ENCODE results near the gene CFAP46.
"Not testable (repeated sequence)": the region's sequence is repeated elsewhere in the genome, so short reads cannot be mapped to it uniquely, and the experiment has no call there.

Gene CFAP46

DNA sequence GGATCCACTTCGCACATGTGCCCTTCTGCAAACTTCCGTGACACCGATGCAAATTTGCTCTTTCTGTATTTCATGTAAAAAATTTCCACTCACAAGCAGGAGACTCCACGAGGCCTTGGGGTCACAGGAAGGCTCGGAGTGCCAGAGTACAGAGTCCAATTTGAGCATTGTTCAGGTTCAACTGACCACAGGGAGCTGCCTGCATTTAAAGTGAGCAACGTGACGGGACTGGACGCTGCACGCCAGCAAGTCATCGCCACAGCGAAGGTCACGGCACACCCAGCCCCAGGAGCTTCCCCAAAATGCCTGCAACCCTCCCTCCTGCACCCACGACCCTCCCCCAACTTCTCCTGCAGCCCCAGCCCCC is 115.0 kb downstream of the CFAP46 start:
- Histone ChIP-seq H3K27me3 (ENCODE audit: control insufficient read depth in 1 of 2, insufficient read depth in 1 of 2, low read length in 2 of 2) (peaks cover 14 to 39% of the 10 kb centered on the region in 2 experiments), H3K79me1 (replicated peaks; ENCODE audit: low read length, poor library complexity, severe bottlenecking) (no peaks in the 10 kb centered on the region), H3K18ac (ENCODE audit: low read depth in 1 of 2, low read length in 2 of 2) (no peak overlapping the region), H3K23ac (ENCODE audit: low read length in 2 of 2) (no peak overlapping the region), H3K9me3 (ENCODE audit: control insufficient read depth, low read length) (no peaks in the 10 kb centered on the region), H4K8ac (ENCODE audit: low read length) (no peak overlapping the region), H3K4me1 (ENCODE audit: control insufficient read depth, insufficient read depth, low read depth, low read length) (peaks cover 4% of the 10 kb centered on the region), H3K27ac (ENCODE audit: low read length, poor library complexity, severe bottlenecking) (no peak overlapping the region), H4K91ac (ENCODE audit: low read length) (no peak overlapping the region), H2BK5ac (ENCODE audit: low read depth, low read length, poor library complexity, severe bottlenecking) (no peak overlapping the region), H3K4me2 (ENCODE audit: low read length, poor library complexity, severe bottlenecking) (no peak overlapping the region), H3K14ac (ENCODE audit: low read length in 2 of 2) (no peak overlapping the region), H2BK120ac (ENCODE audit: low read depth, low read length) (no peak overlapping the region), H3K36me3 (ENCODE audit: control insufficient read depth in 1 of 2, insufficient read depth in 2 of 2, low read depth in 1 of 2, low read length in 2 of 2) (no peaks in the 10 kb centered on the region), H2BK12ac (ENCODE audit: low read length in 2 of 2) (no peak overlapping the region), H3K4ac (ENCODE audit: low read depth in 1 of 2, low read length in 2 of 2) (no peak overlapping the region), H2AK5ac (ENCODE audit: low read length, severe bottlenecking) (no peak overlapping the region), H3K4me3 (ENCODE audit: insufficient read depth in 1 of 2, low read depth in 1 of 2, low read length in 2 of 2) (no peak overlapping the region), H2AFZ (ENCODE audit: low read depth, low read length) (no peak overlapping the region), H2BK15ac (ENCODE audit: low read depth, poor library complexity, severe bottlenecking) (no peak overlapping the region), H3K9ac (ENCODE audit: low read length) (no peak overlapping the region)
- DNase-seq: no peak
- WGBS: 83% methylated on average over 13 of the region's 13 CpGs

GRCh38 chr10:132826524-132827422 is 115.6 kb downstream of the CFAP46 start:
- H3K4me3 ChIP-seq (ENCODE audit: insufficient read depth in 1 of 2, low read depth in 1 of 2, low read length in 2 of 2): peak overlapping the region in 1 of 2 experiments; percentile 37
- H2AK5ac ChIP-seq (ENCODE audit: low read length, severe bottlenecking): no peak overlapping the region
- H2AFZ ChIP-seq (ENCODE audit: low read depth, low read length): no peak overlapping the region
- no peak overlapping the region for H3K18ac ChIP-seq (ENCODE audit: low read depth in 1 of 2, low read length in 2 of 2)
- peaks cover 4% of the 10 kb centered on the region for H3K4me1 ChIP-seq (ENCODE audit: control insufficient read depth, insufficient read depth, low read depth, low read length)
- no peak overlapping the region for H3K9ac ChIP-seq (ENCODE audit: low read length)
- H2BK120ac ChIP-seq (ENCODE audit: low read depth, low read length): no peak overlapping the region
- H4K8ac ChIP-seq (ENCODE audit: low read length): no peak overlapping the region
- DNase-seq: no peak
- H3K27me3 ChIP-seq (ENCODE audit: control insufficient read depth in 1 of 2, insufficient read depth in 1 of 2, low read length in 2 of 2): peaks cover 11 to 32% of the 10 kb centered on the region in 2 experiments
- no peak overlapping the region for H2BK15ac ChIP-seq (ENCODE audit: low read depth, poor library complexity, severe bottlenecking)
- H3K14ac ChIP-seq (ENCODE audit: low read length in 2 of 2): no peak overlapping the region
- no peaks in the 10 kb centered on the region for H3K36me3 ChIP-seq (ENCODE audit: control insufficient read depth in 1 of 2, insufficient read depth in 2 of 2, low read depth in 1 of 2, low read length in 2 of 2)
- H3K4me2 ChIP-seq (ENCODE audit: low read length, poor library complexity, severe bottlenecking): no peak overlapping the region
- no peaks in the 10 kb centered on the region for H3K79me1 ChIP-seq (replicated peaks; ENCODE audit: low read length, poor library complexity, severe bottlenecking)
- no peak overlapping the region for H2BK5ac ChIP-seq (ENCODE audit: low read depth, low read length, poor library complexity, severe bottlenecking)
- no peak overlapping the region for H3K23ac ChIP-seq (ENCODE audit: low read length in 2 of 2)
- no peak overlapping the region for H3K27ac ChIP-seq (ENCODE audit: low read length, poor library complexity, severe bottlenecking)
- WGBS: 92% methylated on average over 34 of the region's 36 CpGs
- H2BK12ac ChIP-seq (ENCODE audit: low read length in 2 of 2): no peak overlapping the region
- H3K4ac ChIP-seq (ENCODE audit: low read depth in 1 of 2, low read length in 2 of 2): no peak overlapping the region
- no peaks in the 10 kb centered on the region for H3K9me3 ChIP-seq (ENCODE audit: control insufficient read depth, low read length)
- H4K91ac ChIP-seq (ENCODE audit: low read length): no peak overlapping the region

DNA sequence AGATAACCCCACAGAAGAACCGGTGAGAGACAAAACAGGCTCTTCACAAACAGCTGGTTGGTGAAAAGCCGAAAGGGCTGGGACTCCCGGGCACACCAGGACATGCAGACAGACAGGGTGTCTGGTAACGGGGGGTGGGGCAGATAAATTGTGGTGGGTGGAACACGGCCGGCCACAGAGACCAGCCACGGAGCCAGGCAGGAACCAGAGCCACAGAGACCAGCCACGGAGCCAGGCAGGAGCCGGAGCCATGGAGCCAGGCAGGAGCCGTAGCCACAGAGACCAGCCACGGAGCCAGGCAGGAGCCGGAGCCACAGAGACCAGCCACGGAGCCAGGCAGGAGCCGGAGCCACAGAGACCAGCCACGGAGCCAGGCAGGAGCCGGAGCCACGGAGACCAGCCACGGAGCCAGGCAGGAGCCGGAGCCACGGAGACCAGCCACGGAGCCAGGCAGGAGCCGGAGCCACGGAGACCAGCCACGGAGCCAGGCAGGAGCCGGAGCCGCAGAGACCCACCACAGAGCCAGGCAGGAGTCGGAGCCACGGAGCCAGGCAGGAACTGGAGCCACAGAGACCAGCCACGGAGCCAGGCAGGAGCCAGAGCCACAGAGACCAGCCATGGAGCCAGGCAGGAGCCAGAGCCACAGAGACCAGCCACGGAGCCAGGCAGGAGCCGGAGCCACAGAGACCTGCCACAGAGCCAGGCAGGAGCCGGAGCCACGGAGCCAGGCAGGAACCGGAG is 116.4 kb downstream of the CFAP46 start:
- H2AK5ac ChIP-seq (ENCODE audit: low read length, severe bottlenecking); H3K4me1 ChIP-seq (ENCODE audit: control insufficient read depth, insufficient read depth, low read depth, low read length); H3K23ac ChIP-seq (ENCODE audit: low read length in 2 of 2); H3K14ac ChIP-seq (ENCODE audit: low read length in 2 of 2); H2BK15ac ChIP-seq (ENCODE audit: low read depth, poor library complexity, severe bottlenecking); H2BK120ac ChIP-seq (ENCODE audit: low read depth, low read length); H2BK5ac ChIP-seq (ENCODE audit: low read depth, low read length, poor library complexity, severe bottlenecking); H2BK12ac ChIP-seq (ENCODE audit: low read length in 2 of 2); H3K4me2 ChIP-seq (ENCODE audit: low read length, poor library complexity, severe bottlenecking); H3K9me3 ChIP-seq (ENCODE audit: control insufficient read depth, low read length); H3K9ac ChIP-seq (ENCODE audit: low read length); DNase-seq; H3K36me3 ChIP-seq (ENCODE audit: control insufficient read depth in 1 of 2, insufficient read depth in 2 of 2, low read depth in 1 of 2, low read length in 2 of 2); H2AFZ ChIP-seq (ENCODE audit: low read depth, low read length); H3K27ac ChIP-seq (ENCODE audit: low read length, poor library complexity, severe bottlenecking); H3K79me1 ChIP-seq (replicated peaks; ENCODE audit: low read length, poor library complexity, severe bottlenecking); H4K8ac ChIP-seq (ENCODE audit: low read length); H3K18ac ChIP-seq (ENCODE audit: low read depth in 1 of 2, low read length in 2 of 2); H4K91ac ChIP-seq (ENCODE audit: low read length); H3K4me3 ChIP-seq (ENCODE audit: insufficient read depth in 1 of 2, low read depth in 1 of 2, low read length in 2 of 2); H3K4ac ChIP-seq (ENCODE audit: low read depth in 1 of 2, low read length in 2 of 2): not testable (repeated sequence)
- H3K27me3 ChIP-seq (ENCODE audit: control insufficient read depth in 1 of 2, insufficient read depth in 1 of 2, low read length in 2 of 2): peaks cover 6 to 24% of the 10 kb centered on the region in 2 experiments
- WGBS: 83% methylated on average over 32 of the region's 34 CpGs

GRCh38 chr10:132820056-132820455 is 122.3 kb downstream of the CFAP46 start:
- WGBS: 91% methylated on average over 13 of the region's 13 CpGs
- DNase-seq: no peak
- no peak overlapping the region for H3K4ac ChIP-seq (ENCODE audit: low read depth in 1 of 2, low read length in 2 of 2)
- H2AFZ ChIP-seq (ENCODE audit: low read depth, low read length): no peak overlapping the region
- no peak overlapping the region for H3K18ac ChIP-seq (ENCODE audit: low read depth in 1 of 2, low read length in 2 of 2)
- peaks cover 4% of the 10 kb centered on the region for H3K4me1 ChIP-seq (ENCODE audit: control insufficient read depth, insufficient read depth, low read depth, low read length)
- H3K27me3 ChIP-seq (ENCODE audit: control insufficient read depth in 1 of 2, insufficient read depth in 1 of 2, low read length in 2 of 2): peaks cover 4 to 39% of the 10 kb centered on the region in 2 experiments
- no peak overlapping the region for H3K27ac ChIP-seq (ENCODE audit: low read length, poor library complexity, severe bottlenecking)
- H2BK15ac ChIP-seq (ENCODE audit: low read depth, poor library complexity, severe bottlenecking): no peak overlapping the region
- no peaks in the 10 kb centered on the region for H3K36me3 ChIP-seq (ENCODE audit: control insufficient read depth in 1 of 2, insufficient read depth in 2 of 2, low read depth in 1 of 2, low read length in 2 of 2)
- H3K4me2 ChIP-seq (ENCODE audit: low read length, poor library complexity, severe bottlenecking): no peak overlapping the region
- H3K9me3 ChIP-seq (ENCODE audit: control insufficient read depth, low read length): peaks cover 13% of the 10 kb centered on the region
- H2BK12ac ChIP-seq (ENCODE audit: low read length in 2 of 2): no peak overlapping the region
- H4K91ac ChIP-seq (ENCODE audit: low read length): no peak overlapping the region
- H3K23ac ChIP-seq (ENCODE audit: low read length in 2 of 2): no peak overlapping the region
- H3K4me3 ChIP-seq (ENCODE audit: insufficient read depth in 1 of 2, low read depth in 1 of 2, low read length in 2 of 2): no peak overlapping the region
- H2BK5ac ChIP-seq (ENCODE audit: low read depth, low read length, poor library complexity, severe bottlenecking): no peak overlapping the region
- H2BK120ac ChIP-seq (ENCODE audit: low read depth, low read length): no peak overlapping the region
- H3K14ac ChIP-seq (ENCODE audit: low read length in 2 of 2): no peak overlapping the region
- H3K79me1 ChIP-seq (replicated peaks; ENCODE audit: low read length, poor library complexity, severe bottlenecking): no peaks in the 10 kb centered on the region
- H4K8ac ChIP-seq (ENCODE audit: low read length): no peak overlapping the region
- no peak overlapping the region for H3K9ac ChIP-seq (ENCODE audit: low read length)
- H2AK5ac ChIP-seq (ENCODE audit: low read length, severe bottlenecking): no peak overlapping the region

Measured in mesenchymal stem cell (in vitro differentiated cells and primary cell).